Hematopoietic multipotent progenitor cell treated with erythropoietin and hydrocortisone succinate and interleukin-3 and kit ligand, for 8 days (in vitro differentiated cells): Measurements from ENCODE around the gene RBM11.
"Not testable (repeated sequence)": the region's sequence is repeated elsewhere in the genome, so short reads cannot be mapped to it uniquely, and the experiment has no call there.

Experiments
- DNase-seq: peaks from one replicate; pipeline ENCODE4 v3.0.0-alpha.2; 2015

RBM11 gene, protein sequence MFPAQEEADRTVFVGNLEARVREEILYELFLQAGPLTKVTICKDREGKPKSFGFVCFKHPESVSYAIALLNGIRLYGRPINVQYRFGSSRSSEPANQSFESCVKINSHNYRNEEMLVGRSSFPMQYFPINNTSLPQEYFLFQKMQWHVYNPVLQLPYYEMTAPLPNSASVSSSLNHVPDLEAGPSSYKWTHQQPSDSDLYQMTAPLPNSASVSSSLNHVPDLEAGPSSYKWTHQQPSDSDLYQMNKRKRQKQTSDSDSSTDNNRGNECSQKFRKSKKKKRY

DNA sequence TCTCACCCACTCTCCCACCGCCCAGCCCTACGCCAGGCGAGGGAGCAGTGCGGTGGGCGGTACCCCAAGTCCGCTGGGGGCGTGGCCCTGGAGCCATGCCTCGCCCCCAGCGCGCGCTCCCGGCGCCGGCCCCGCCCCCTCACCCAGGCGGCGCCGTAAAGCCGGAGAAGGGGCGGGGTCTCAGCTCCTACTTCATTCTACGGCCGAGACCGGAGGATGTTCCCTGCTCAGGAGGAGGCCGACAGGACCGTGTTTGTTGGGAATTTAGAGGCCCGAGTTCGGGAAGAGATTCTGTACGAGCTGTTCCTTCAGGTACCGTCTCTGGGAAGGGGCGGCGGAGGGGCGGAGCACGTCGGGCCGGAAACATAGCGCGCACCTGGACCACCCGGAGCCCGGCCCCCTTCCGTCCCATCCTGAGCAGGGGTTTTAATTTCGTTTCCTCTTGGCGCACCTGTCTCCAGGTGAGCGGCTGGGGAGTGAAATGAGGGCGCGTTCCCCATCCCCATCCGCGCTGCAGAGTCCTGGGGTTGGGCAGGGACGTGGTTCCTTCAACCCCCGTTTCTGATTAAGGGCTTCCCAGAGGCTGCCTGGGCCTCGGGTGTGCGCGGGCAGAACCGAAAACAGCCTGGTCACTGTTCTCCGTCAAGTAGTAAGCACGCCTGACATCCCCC, at the start of gene RBM11:
RBM11 (plus strand) TSS at position 187 of the 671 bp plus-strand sequence; CDS start at position 217, 30 bp downstream.
- peak; percentile 69 for DNase-seq

DNA sequence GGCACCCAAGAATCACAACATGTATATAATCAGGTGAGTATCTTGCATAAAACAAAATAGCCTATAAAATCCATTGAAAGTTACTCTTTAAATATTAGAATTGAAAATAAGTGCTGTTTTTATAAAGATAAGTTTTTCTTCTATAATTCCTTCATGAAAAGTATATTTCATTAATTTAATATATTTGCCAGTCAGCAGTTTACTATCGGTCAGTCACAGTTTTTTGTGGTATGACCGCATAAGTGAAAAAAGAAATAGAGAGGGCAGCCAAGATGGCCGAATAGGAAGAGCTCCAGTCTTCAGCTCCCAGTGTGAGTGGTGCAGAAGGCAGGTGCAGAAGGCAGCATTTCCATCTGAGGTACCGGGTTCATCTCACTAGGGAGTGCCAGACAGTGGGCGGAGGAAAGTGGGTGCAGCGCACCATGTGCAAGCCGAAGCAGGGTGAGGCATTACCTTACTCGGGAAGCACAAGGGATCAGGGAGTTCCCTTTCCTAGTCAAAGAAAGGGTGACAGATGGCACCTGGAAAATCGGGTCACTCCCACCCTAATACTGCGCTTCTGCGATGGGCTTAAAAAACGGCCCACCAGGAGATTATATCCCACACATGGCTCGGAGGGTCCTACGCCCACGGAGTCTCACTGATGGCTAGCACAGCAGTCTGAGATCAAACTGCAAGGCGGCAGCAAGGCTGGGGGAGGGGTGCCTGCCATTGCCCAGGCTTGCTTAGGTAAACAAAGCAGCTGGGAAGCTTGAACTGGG, 49.3 kb upstream of the RBM11 start:
- DNase-seq = not testable (repeated sequence)

DNA sequence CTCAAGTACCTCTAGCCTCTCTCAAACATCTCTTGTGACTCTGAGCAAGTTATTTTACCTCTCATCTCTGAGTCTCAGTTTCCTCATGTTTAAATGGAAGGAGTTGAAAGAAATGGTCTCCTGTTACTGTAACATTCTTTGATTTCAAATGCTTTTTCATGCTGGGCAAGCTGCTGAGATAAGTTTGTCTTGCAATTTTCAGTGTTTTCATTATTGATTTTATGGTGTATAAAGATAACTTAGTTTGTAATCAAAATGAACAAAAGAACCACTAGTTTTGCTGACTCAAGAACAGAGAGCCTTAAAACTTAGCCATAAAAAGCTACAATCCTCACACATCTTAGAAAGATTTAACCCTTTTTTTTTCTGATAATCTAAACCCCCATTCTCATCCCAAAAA, 9.7 kb upstream of the RBM11 start:
- no peak for DNase-seq

DNA sequence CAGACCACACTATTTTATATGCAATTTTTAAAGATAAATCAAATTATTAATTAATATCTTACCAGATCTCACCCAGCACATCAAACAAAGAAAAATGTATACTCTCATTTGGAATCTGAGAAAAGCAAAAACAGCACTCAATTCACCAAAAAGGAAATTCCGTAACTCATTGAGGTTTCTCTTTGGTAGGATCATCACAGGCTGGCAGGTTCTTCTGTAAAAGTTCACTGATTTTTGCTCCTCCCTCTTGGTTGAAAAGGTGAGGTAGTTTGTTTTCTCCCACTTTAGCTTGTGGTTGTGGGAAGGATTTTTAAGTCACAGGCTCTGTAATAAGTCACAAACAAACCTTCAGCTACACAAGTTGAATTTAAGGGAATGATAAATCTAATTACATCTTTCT, 5.2 kb upstream of the RBM11 start, which contains the start of gene LIPI:
LIPI (minus strand) TSS at position 218 of the 400 bp plus-strand sequence; CDS start at position 108, 110 bp downstream.
- no peak for DNase-seq

DNA sequence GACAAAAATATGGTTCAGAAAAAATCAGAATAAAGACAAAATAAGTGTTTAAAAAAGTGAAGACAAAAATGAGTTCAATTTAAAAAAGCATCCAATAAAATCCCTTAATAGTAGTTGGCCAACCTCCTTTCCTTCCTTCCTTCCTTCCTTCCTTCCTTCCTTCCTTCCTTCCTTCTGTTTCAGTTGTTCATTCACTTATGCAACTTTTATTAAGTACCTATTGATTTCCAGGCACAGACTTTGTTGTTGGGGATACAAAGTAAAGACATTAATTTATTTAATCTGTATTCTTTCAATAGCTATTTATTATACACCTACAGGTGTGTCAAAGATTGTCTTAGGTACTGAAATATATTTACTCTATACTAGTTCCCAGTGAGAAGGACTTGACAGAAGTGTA, 2.8 kb upstream of the RBM11 start:
- no peak for DNase-seq

DNA sequence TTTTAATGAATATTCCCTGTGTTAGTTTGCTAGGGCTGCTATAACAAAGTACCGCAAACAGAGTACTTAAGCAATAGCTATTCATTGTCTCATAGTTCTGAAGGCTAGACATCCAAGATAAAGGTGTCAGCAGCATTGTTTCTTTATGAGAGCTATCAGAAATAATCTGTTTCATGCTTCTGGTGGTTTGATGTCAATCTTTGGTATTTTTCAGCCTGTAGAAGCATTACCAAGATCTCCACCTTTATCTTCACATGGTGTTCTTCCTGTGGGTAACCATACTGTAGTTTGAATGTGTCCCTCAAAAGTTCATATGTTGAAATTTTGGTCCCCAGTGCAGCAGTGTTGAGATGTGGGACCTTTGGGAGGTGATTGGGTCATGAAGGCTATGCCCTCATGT, 7.4 kb downstream of the RBM11 start:
- peak; percentile 3 for DNase-seq

DNA sequence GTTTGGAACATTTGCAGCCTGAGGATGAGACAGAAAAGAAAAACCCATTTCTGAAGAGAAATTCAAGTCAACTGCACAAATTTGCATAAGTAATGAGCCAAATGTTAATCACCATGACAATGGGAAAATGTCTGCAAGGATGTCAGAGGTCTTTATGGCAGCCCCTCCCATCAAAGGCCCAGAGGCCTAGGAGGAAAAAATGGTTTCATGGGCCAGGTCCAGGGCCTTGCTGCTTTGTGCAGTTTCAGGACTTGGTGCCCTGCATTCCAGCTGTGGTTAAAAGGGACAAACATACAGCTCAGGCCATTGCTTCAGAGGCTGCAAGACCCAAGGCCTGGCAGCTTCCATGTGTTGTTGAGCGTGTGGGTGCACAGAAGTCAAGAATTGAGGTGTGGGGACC, 13.4 kb downstream of the RBM11 start:
- DNase-seq = no peak

DNA sequence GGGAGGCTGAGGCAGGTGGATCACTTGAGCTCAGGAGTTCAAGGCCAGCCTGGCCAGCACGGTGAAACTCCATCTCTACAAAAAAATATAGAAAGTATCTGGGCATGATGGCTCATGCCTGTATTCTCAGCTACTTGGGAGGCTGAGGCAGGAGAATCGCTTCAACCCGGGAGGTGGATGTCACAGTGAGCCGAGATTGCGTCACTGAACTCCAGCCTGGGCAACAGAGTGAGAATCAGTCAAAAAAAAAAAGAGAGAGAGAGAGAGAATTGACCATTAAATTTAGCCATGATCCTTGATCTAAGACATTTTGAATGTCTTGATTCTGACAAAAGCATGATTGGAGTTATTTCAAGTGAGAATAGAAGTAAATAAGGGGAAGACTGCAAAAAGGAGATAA, 19.1 kb downstream of the RBM11 start:
- no peak for DNase-seq

DNA sequence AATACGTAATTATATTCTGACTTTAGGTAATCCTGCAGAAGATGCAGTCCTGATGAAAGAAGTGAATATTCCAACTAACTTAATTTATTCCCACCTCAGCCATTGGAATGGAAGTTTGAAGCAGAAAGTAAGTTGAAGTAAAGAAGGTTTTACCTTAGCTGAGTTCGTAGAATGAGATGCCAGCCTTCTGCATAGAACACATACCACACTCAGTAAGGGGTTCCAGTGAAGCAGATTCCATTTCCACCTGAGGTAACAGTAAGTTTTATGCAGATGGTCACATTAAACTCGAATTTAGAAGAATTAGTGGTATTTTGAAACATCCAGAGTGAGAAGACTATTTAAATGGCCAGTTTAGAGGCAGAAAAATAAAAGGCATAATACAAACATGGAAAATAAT, 20.2 kb downstream of the RBM11 start:
- DNase-seq = no peak

DNA sequence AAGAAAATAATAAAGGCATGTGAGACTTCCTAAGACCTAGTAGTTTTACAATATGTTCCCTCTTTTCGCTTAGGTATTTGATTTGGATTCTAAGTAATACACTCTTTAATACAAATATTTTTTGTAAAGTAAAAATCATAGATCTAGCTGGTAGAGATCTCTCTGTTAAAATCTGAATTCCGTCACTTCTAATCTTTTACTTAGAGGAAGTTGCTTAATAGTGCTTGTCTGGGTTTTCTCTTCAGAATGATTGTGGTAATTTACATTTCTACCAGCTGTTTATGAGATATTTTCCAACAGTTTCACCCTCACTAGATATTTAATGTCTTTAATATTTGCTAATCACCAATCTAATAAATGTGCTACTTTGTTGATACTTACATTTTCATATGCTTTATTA, 23.3 kb downstream of the RBM11 start:
- DNase-seq = no peak

DNA sequence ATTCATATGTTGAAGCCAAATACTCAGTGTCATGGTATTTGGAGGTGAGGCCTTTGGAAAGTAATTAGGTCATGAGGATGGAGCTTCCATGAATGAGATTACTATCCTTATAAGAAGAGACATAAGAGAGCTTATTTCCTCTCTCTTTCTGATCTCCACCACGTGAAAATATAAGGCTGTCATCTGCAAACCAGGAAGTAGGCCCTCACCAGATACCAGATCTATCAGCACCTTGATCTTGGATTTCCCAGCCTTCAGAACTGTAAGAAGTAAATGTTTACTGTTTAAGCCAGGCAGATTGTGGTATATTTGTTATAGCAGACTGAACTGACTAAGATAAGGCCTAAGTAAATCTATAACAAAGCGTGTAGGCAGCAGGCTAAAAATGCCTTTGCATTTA, 25.3 kb downstream of the RBM11 start:
- DNase-seq = no peak

DNA sequence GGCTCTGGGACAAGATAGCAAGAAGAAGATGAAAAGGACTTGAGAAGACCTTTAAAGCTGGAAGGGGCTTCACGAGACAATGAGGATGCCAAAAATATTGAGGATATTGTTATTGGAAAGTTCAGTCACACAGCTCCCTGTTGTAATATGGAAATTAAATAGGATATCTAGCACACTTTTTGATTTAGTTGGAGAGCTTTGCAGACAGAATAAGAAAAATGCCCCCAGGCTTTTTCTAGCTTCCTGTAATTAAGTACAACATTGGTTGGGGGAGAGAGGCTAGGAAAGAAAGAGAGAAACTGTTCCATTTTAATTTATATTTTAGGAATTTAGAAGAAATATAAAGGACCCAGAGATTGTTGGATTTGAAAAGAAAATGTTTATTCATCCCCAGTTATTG, 27.5 kb downstream of the RBM11 start:
- no peak for DNase-seq

DNA sequence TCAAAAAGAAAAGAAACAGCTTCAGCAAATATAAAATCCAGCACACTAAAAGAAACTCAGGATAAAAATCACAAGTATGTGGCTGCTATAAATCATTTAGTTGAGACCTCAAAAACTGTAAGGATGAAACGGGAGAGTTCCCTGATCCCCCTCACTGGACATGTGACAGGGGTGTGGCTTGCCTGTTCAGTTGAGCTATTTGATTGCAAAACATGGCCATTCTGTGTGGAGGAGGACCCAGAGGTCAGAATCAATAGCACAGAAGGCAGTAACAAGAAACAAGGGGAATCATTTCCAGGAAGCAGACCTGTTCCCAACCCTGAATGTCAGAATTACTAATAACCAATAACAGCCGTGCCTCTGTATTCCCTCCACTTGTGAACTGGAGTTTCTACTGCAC, 27.9 kb downstream of the RBM11 start:
- no peak for DNase-seq

DNA sequence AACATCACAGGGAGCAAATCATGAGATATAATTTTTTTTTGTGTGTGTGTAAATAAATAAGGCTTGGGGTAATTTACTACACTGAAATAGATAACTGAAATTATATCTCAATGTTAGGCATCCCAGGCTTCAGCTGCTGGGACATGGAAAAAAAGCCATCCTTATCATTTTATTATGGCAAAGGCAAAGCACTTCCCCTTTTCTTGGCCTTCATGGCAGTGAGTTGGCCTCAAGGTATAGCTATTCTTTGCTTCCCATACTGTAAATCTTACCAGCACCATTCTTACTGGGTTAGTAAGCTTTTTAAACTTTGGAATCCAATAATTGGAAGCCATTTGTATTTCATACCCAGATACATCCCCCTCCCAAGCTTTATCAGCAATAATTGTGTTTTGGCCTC, 29.0 kb downstream of the RBM11 start:
- no peak for DNase-seq

DNA sequence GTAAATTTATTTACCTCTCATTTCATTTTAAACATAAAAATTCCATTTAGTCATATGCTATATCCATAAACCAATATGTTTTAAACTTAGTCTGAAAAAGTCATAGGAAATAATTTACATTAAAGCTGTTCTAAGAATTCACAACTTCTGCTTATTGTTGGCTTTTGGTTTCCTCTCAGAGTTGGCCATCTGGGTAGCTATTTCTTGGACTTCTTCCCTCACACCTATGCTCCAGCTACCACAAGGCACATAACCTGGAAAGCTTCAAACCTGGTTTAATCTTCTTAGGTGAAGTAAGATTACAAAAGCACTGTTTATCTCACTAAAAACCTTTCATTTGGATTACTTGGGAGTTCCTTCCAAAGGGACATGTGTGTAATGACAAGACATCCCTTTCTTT, 29.8 kb downstream of the RBM11 start:
- no peak for DNase-seq

DNA sequence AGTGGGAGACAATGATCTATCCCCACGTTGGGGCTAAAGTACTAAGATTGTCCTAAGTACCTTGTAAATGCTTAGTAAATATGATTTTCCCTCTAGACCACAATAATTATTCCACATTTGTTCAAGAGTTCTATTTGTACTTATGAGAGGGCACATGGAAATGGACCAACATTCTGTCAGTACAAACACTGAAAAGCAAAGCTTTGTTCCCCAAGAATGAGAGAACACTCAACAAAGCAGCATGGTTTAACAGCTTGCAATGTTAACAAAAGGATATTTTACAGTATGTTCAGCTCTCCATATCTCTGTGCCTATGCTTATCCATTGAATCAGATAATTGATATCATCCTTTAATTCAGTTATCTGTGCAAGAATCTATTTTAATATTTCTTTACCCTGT, 35.4 kb downstream of the RBM11 start:
- no peak for DNase-seq

DNA sequence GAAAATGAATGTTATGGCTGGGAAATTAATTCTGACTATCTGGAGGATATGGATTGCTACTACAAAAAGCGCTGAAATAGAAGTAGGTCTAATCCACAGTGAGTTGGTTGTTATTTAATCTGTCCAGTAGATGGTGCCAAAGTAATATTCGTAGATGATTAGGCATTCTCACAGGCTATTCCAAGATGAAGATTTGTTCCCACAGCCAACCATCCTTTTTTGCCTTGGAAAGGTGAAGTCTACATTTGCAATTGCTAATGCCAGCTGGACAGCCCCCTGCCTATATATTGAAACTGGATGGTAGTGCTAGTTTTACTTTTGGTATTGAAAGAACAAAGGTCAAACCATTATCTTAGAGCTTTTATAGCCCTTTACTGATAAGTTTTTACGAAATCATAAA, 43.8 kb downstream of the RBM11 start:
- peak; percentile 67 for DNase-seq

DNA sequence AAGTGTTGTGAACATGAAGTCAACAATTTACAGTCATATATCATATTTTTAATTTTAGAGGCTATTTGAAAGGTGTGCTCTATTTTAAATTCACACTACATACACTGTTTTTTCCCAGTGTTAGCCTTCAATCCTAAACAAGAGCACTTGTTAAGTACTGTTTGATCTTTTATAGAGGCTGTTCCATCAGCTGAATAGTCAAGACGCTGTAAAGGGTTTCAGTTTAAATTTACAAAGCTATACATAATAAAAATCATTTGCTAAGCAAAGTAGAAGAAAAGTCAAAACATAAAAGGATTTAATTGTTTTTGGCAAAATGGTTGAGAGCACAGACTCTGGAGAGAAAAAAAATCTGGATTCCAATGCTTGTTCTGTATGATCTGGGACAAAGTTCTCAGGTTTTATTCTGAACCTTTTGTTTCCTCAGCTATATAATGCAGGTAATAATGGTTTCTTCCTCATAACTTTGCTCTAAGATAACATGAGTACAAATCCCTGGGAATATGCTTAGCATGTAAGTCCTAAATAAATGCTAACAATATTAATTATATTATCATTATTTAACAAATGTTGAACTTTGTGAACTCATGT, 44.3 kb downstream of the RBM11 start:
- no peak for DNase-seq

DNA sequence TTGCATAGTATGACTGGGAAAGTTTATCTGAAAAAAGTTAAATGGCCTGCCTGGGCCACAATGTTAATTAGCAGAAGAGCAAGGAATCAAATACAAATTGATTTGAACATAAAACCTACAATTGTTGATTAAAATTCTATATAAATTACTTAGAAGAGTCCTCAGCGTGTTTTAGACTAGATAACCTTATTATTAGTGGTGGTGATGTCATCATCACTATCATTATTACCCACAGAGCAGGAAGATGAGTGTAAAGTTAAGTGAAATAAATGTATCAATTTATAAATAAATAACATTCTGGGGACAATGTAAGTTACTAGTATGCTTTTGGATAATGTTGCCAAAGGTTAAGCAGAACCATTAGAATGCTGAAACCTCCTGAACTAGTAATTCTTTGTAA, 46.1 kb downstream of the RBM11 start:
- DNase-seq = no peak

DNA sequence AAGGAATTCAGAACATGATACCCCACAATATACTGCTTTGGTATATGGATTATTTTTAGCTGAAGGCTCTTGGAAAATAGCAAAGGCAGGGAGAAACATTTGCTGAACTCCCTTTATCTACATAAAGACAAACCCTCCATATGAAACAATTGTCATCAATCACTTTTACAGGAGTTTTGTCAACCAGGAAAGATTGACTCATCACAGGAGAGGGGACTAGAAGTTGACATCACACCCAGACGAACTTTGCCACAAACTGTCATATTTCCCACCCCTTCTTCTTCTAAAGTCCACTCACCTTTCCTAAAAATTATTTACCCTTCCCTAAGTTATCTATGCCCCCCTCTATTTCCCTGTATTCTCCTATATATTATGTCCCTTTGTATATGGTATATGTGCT, 47.9 kb downstream of the RBM11 start:
- no peak for DNase-seq

DNA sequence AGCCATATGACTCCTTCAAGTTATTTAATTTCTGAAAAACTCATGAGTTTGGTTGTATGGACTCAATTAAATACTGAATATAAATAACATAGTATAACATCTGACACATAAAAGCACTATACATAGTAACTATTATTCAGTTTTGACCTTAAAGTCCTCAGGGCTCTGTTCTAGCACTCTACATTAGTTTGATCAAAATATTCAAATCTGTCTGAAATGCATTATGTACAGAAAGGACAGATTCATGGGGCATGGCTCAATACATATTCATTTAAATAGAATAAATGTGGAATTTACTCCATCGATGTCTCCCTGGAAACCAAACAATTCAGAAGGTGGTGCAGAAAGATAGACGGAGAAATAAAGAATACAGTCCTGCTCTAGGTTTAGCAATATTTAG, 49.1 kb downstream of the RBM11 start:
- DNase-seq = no peak

DNA sequence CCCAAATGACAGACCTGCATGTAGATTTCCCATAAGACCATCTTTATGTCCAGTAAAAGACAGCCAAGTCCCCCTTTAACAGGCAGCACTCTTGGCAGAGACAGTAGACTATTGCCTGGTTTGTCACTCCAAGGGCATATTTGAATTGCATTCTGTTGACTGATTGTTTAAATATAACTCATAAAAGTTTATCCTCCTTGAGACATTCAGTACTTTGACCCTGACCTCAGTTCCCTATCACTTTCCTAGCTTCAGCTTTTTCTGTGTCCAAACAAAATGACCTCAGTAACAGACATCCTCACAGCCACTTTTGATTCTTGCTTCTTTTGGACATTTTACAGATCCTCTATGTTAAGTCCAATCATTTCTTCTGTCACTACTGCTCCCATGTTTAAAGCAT, 51.1 kb downstream of the RBM11 start:
- no peak for DNase-seq

DNA sequence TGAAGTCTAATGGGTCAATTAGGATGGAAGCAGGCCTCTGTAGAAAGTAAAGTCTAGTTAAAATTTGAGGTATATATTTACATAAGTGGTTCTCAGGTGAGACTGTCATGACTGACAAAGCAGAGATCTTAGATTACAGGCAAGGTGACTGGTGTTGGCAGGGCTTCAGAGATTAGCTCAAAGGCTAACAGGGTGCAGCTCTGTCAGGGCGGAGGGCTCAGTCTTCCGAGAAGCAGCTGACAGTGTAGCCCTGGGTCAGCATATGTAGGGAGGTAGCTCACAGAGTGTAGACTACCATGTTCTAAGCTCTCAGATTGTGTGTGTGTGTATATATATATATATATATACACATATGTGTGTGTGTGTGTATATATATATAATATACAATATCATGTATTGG, 54.7 kb downstream of the RBM11 start:
- peak; percentile 38 for DNase-seq

DNA sequence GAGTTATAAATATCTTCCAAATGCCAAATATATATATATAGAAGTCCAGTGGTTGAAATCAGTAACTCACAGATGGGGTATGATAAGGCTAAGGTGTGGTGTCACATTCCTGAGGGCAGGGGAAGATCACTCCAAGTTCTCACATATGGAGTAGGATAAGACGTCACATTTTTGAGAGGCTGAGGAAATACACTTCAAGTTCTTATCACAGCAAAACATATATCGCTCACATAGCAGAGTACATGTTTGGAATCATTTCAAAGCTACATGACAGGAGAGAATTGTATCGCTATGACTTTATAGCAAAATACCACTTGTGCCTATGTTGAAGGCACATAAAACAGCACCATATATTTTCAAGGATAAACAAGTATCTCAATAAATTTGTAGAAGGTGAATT, 55.1 kb downstream of the RBM11 start:
- DNase-seq = peak; percentile 91
